Neural cell (in vitro differentiated cells): ENCODE measurements around the gene CCDC174. TPM values are rescaled to one million over a fixed set of nuclear protein-coding genes. Genes with fewer than 3 reads are reported as not detected.

Experiments
- H2AFZ ChIP-seq: fragments of 200-600, 300-800 bp; sonication (generic), shearing (Covaris generic); 2 replicates; pipeline ENCODE4 v1.6.0; 2014; ENCODE audit warnings: low read depth, mild to moderate bottlenecking, antibody characterized with exemption, low read length, moderate library complexity
- H3F3A ChIP-seq: fragments of 200-600 bp; shearing (Covaris generic); 2 replicates; pipeline ENCODE4 v1.6.1; 2016; ENCODE audit warnings: mild to moderate bottlenecking, moderate library complexity, mixed read lengths, antibody characterized with exemption, low read length; ENCODE audit not compliant: insufficient read depth, poor library complexity, severe bottlenecking
- H3K27ac ChIP-seq: fragments of 200-600, 300-800 bp; sonication (generic), shearing (Covaris generic); 2 replicates; pipeline ENCODE4 v1.5.1; 2014; ENCODE audit warnings: mild to moderate bottlenecking, low read length, moderate library complexity
- H3K27me3 ChIP-seq: fragments of 300-800, 200-600 bp; sonication (generic), shearing (Covaris generic); 2 replicates; pipeline ENCODE4 v1.6.0; 2014; ENCODE audit warnings: mild to moderate bottlenecking, low read depth, low read length, moderate library complexity; ENCODE audit not compliant: insufficient read depth
- H3K36me3 ChIP-seq: fragments of 300-800, 200-600 bp; sonication (generic), shearing (Covaris generic); 2 replicates; pipeline ENCODE4 v1.5.1; 2014; ENCODE audit warnings: mild to moderate bottlenecking, antibody characterized with exemption, low read length, moderate library complexity; ENCODE audit not compliant: insufficient read depth
- H3K4me2 ChIP-seq: fragments of 300-800, 200-600 bp; sonication (generic), shearing (Covaris generic); 2 replicates; pipeline ENCODE4 v1.6.0; 2014; ENCODE audit warnings: mild to moderate bottlenecking, low read length
- H3K4me3 ChIP-seq: fragments of 300-800, 200-600 bp; sonication (generic), shearing (Covaris generic); 2 replicates; pipeline ENCODE4 v1.5.1; 2014; ENCODE audit warnings: mild to moderate bottlenecking, low read length, moderate library complexity
- H3K79me2 ChIP-seq: fragments of 200-600 bp; shearing (Covaris generic); replicated peaks from 2 replicates; pipeline ENCODE4 v1.6.0; 2014; ENCODE audit warnings: mild to moderate bottlenecking, low read length, moderate library complexity; ENCODE audit not compliant: insufficient read depth
- H3K9ac ChIP-seq: fragments of 300-800, 200-600 bp; sonication (generic), shearing (Covaris generic); 2 replicates; pipeline ENCODE4 v1.6.1; 2016; ENCODE audit warnings: mild to moderate bottlenecking, low read length, mixed read lengths
- H3K9me2 ChIP-seq: fragments of 200-600 bp; shearing (Covaris generic); 2 replicates; pipeline ENCODE4 v1.6.1; 2016; ENCODE audit warnings: mild to moderate bottlenecking, low read length, mixed read lengths; ENCODE audit not compliant: insufficient read depth
- H3K9me3 ChIP-seq: fragments of 200-600, 300-800 bp; sonication (generic), shearing (Covaris generic); 2 replicates; pipeline ENCODE4 v1.6.1; 2016; ENCODE audit warnings: mild to moderate bottlenecking, mixed run types, low read length, moderate library complexity, mixed read lengths
- H4K20me1 ChIP-seq: fragments of 200-600 bp; shearing (Covaris generic); 2 replicates; pipeline ENCODE4 v1.6.1; 2016; ENCODE audit warnings: mild to moderate bottlenecking, mixed run types; ENCODE audit not compliant: insufficient read depth
- EP300 ChIP-seq: fragments of 450-650 bp; conservative IDR thresholded peaks from 2 replicates; pipeline ENCODE4 v1.6.1; 2014; ENCODE audit warnings: antibody characterized with exemption, mild to moderate bottlenecking, moderate library complexity; ENCODE audit not compliant: poor library complexity, severe bottlenecking
- EZH2 ChIP-seq: fragments of 200-600, 300-800 bp; shearing (Covaris generic), sonication (generic); IDR thresholded peaks from 2 replicates; pipeline ENCODE4 v1.6.1; 2014; ENCODE audit warnings: antibody characterized with exemption, low read length, borderline replicate concordance, mild to moderate bottlenecking; ENCODE audit not compliant: insufficient read depth, poor library complexity, severe bottlenecking
- MXI1 ChIP-seq: fragments of 450-650 bp; conservative IDR thresholded peaks from 2 replicates; pipeline ENCODE4 v1.6.1; 2014; ENCODE audit warnings: antibody characterized with exemption, mild to moderate bottlenecking; ENCODE audit not compliant: poor library complexity, severe bottlenecking
- POLR2AphosphoS5 ChIP-seq: IDR thresholded peaks from 2 replicates; pipeline ENCODE4 v1.6.1; 2012
- RAD21 ChIP-seq: fragments of 450-650 bp; conservative IDR thresholded peaks from 2 replicates; pipeline ENCODE4 v1.6.1; 2014; ENCODE audit warnings: antibody characterized with exemption, mild to moderate bottlenecking, moderate library complexity
- SMC3 ChIP-seq: fragments of 450-650 bp; conservative IDR thresholded peaks from 2 replicates; pipeline ENCODE4 v1.6.1; 2014; ENCODE audit warnings: antibody characterized with exemption, mild to moderate bottlenecking, moderate library complexity; ENCODE audit not compliant: poor library complexity
- TAF1 ChIP-seq: IDR thresholded peaks from 2 replicates; pipeline ENCODE4 v1.6.1; 2012; ENCODE audit warnings: low read depth
- polyA plus RNA-seq: library from polyadenylated mRNA; depleted of rRNA; stranded (reverse); fragments of >200 nt; gene quantifications from 2 replicates; pipeline ENCODE4 v1.2.3, GENCODE V29; 2014
- TF ChIP-seq, protein P1 (sequence below): IDR thresholded peaks from 2 replicates; pipeline ENCODE4 v1.6.1; 2012; ENCODE audit warnings: borderline replicate concordance
- TF ChIP-seq, protein P2 (sequence below): fragments of 450-650 bp; IDR thresholded peaks from 2 replicates; pipeline ENCODE4 v1.5.1; 2014; ENCODE audit warnings: antibody characterized with exemption, mild to moderate bottlenecking, moderate library complexity; ENCODE audit not compliant: poor library complexity, severe bottlenecking

The CCDC174 gene
- polyA plus RNA-seq, 1 donor from 2014 or later, result 18.0 TPM

DNA sequence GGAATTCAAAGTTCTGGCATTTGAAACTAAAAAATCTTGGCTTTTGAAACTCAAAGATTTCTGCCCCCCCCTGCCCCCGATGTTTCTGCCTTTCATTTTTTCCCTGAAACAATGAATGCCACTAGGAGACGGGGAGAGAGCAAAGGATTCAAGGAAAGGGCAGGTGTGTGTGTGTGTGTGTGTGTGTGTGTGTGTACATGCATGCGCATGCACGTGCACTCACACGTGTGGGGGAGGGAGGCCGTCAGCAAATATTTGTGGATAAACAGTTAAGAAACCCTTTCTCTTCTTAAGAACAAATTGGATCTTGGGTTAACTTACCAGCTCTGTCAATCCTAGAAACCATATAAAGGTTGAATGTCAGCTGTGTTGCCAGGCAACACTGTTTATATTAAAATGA lies 29.2 kb upstream of the CCDC174 start:
- Histone ChIP-seq H3K9me2 (no peaks in the 10 kb centered on the region), H2AFZ (no peak overlapping the region), H3K36me3 (no peaks in the 10 kb centered on the region), H4K20me1 (no peaks in the 10 kb centered on the region), H3K9me3 (no peaks in the 10 kb centered on the region), H3K9ac (no peak overlapping the region), H3K27me3 (no peaks in the 10 kb centered on the region), H3K79me2 (no peaks in the 10 kb centered on the region), H3K27ac (no peak overlapping the region), H3K4me3 (no peak overlapping the region), H3F3A (no peaks in the 10 kb centered on the region), H3K4me2 (no peak overlapping the region)
- TF ChIP-seq EP300 (no peak), MXI1 (no peak), POLR2AphosphoS5 (no peak), EZH2 (no peak), TAF1 (no peak), SMC3 (no peak), RAD21 (no peak)
- TF ChIP-seq, protein P1, sequence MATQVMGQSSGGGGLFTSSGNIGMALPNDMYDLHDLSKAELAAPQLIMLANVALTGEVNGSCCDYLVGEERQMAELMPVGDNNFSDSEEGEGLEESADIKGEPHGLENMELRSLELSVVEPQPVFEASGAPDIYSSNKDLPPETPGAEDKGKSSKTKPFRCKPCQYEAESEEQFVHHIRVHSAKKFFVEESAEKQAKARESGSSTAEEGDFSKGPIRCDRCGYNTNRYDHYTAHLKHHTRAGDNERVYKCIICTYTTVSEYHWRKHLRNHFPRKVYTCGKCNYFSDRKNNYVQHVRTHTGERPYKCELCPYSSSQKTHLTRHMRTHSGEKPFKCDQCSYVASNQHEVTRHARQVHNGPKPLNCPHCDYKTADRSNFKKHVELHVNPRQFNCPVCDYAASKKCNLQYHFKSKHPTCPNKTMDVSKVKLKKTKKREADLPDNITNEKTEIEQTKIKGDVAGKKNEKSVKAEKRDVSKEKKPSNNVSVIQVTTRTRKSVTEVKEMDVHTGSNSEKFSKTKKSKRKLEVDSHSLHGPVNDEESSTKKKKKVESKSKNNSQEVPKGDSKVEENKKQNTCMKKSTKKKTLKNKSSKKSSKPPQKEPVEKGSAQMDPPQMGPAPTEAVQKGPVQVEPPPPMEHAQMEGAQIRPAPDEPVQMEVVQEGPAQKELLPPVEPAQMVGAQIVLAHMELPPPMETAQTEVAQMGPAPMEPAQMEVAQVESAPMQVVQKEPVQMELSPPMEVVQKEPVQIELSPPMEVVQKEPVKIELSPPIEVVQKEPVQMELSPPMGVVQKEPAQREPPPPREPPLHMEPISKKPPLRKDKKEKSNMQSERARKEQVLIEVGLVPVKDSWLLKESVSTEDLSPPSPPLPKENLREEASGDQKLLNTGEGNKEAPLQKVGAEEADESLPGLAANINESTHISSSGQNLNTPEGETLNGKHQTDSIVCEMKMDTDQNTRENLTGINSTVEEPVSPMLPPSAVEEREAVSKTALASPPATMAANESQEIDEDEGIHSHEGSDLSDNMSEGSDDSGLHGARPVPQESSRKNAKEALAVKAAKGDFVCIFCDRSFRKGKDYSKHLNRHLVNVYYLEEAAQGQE, result no peak
- TF ChIP-seq, protein P2, sequence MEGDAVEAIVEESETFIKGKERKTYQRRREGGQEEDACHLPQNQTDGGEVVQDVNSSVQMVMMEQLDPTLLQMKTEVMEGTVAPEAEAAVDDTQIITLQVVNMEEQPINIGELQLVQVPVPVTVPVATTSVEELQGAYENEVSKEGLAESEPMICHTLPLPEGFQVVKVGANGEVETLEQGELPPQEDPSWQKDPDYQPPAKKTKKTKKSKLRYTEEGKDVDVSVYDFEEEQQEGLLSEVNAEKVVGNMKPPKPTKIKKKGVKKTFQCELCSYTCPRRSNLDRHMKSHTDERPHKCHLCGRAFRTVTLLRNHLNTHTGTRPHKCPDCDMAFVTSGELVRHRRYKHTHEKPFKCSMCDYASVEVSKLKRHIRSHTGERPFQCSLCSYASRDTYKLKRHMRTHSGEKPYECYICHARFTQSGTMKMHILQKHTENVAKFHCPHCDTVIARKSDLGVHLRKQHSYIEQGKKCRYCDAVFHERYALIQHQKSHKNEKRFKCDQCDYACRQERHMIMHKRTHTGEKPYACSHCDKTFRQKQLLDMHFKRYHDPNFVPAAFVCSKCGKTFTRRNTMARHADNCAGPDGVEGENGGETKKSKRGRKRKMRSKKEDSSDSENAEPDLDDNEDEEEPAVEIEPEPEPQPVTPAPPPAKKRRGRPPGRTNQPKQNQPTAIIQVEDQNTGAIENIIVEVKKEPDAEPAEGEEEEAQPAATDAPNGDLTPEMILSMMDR, result no peak

DNA sequence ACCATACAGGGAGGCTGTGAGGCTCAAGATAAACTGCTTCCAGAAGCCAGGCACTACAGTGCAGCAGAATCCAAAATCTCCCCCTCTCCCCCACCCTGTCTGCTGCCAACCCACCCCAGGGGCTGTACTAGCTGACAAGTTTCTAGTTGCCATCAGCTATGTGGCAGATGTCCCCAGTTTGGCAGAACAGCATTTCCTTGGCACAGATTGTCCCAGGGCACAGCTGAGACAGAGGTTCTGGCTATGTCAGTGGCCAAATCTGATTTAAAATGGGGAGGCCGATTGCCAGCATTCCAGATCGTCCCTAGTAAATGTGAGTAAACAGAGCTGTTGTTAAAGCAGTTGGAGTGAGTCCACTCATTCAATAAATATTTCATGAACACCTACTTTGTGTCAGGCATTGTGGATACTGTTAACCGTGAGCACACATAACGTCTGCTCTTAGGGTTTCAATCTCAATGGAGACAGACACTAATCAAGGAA lies 28.0 kb upstream of the CCDC174 start:
- Histone ChIP-seq H3K4me3 (no peak overlapping the region), H3K27ac (no peak overlapping the region), H3K4me2 (no peak overlapping the region), H4K20me1 (no peaks in the 10 kb centered on the region), H3K9me2 (no peaks in the 10 kb centered on the region), H3K9ac (no peak overlapping the region), H3F3A (no peaks in the 10 kb centered on the region), H3K27me3 (no peaks in the 10 kb centered on the region), H3K36me3 (no peaks in the 10 kb centered on the region), H3K79me2 (no peaks in the 10 kb centered on the region), H2AFZ (no peak overlapping the region), H3K9me3 (no peaks in the 10 kb centered on the region)
- TF ChIP-seq MXI1, result no peak
- TF ChIP-seq POLR2AphosphoS5, result no peak
- no peak for TF ChIP-seq EP300
- no peak for TF ChIP-seq EZH2
- no peak for TF ChIP-seq SMC3
- TF ChIP-seq, protein P1, result no peak
- TF ChIP-seq TAF1, result no peak
- TF ChIP-seq, protein P2, result no peak
- TF ChIP-seq RAD21, result no peak
